DND-41 (cell line): ENCODE measurements around the gene FARSB.

ENCODE experiments used
- EZH2 ChIP-seq: IDR thresholded peaks from 3 replicates; pipeline ENCODE4 v1.6.1; 2012; ENCODE audit warnings: borderline replicate concordance, low read depth, mild to moderate bottlenecking, moderate library complexity, low read length, inconsistent platforms; ENCODE audit not compliant: severe bottlenecking
- TF ChIP-seq, protein P1 (sequence below): IDR thresholded peaks from 2 replicates; pipeline ENCODE4 v1.5.1; 2012; ENCODE audit warnings: borderline replicate concordance, low read length, moderate library complexity, mild to moderate bottlenecking; ENCODE audit not compliant: poor library complexity, severe bottlenecking; ENCODE audit errors: extremely low read depth

DNA sequence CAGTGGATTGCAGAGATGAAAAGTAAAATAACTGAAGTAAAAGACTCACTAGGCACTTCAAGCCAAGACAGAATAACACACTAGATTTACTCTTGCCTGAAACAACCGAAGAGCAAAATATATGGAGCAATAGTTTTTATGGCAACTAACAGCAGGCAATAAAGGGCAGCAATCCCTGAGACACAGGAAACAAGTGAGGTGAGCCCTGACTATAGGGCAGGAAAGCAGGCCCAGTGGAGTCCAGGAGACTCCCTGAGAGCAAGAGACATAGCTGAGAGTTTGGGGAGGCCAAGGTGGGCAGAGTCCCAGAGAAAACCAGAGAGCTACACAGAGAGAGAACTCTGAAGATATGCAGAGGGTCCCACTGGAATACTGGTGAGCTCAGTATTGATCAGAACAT lies 18.8 kb downstream of the FARSB start:
- TF ChIP-seq, protein P1, sequence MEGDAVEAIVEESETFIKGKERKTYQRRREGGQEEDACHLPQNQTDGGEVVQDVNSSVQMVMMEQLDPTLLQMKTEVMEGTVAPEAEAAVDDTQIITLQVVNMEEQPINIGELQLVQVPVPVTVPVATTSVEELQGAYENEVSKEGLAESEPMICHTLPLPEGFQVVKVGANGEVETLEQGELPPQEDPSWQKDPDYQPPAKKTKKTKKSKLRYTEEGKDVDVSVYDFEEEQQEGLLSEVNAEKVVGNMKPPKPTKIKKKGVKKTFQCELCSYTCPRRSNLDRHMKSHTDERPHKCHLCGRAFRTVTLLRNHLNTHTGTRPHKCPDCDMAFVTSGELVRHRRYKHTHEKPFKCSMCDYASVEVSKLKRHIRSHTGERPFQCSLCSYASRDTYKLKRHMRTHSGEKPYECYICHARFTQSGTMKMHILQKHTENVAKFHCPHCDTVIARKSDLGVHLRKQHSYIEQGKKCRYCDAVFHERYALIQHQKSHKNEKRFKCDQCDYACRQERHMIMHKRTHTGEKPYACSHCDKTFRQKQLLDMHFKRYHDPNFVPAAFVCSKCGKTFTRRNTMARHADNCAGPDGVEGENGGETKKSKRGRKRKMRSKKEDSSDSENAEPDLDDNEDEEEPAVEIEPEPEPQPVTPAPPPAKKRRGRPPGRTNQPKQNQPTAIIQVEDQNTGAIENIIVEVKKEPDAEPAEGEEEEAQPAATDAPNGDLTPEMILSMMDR = no peak
- TF ChIP-seq EZH2 = no peak
